Fibroblast of villous mesenchyme (primary cell): ENCODE results near the gene MED9. TPM values are rescaled to one million over a fixed set of nuclear protein-coding genes. Genes with fewer than 3 reads are reported as not detected.
"Not testable (repeated sequence)": the region's sequence is repeated elsewhere in the genome, so short reads cannot be mapped to it uniquely, and the experiment has no call there.

Source experiments
- DNase-seq: peaks from one replicate; pipeline ENCODE4 v3.0.0-alpha.2; 2010; ENCODE audit warnings: low read depth
- H3K4me3 ChIP-seq: 2 replicates; pipeline ENCODE4 v1.5.1; 2011; ENCODE audit warnings: low read depth, mild to moderate bottlenecking, low read length
- total RNA-seq: library from RNA; depleted of rRNA; stranded (reverse); fragments of >200 nt; gene quantifications from 2 replicates; pipeline ENCODE4 v1.2.3, GENCODE V29; 2012
- TF ChIP-seq, protein P1 (sequence below): IDR thresholded peaks from 2 replicates; pipeline ENCODE4 v1.5.1; 2012; ENCODE audit warnings: low read depth, mild to moderate bottlenecking, low read length; ENCODE audit not compliant: insufficient read depth

The MED9 gene
- total RNA-seq, 1 donor: 11.2 TPM

DNA sequence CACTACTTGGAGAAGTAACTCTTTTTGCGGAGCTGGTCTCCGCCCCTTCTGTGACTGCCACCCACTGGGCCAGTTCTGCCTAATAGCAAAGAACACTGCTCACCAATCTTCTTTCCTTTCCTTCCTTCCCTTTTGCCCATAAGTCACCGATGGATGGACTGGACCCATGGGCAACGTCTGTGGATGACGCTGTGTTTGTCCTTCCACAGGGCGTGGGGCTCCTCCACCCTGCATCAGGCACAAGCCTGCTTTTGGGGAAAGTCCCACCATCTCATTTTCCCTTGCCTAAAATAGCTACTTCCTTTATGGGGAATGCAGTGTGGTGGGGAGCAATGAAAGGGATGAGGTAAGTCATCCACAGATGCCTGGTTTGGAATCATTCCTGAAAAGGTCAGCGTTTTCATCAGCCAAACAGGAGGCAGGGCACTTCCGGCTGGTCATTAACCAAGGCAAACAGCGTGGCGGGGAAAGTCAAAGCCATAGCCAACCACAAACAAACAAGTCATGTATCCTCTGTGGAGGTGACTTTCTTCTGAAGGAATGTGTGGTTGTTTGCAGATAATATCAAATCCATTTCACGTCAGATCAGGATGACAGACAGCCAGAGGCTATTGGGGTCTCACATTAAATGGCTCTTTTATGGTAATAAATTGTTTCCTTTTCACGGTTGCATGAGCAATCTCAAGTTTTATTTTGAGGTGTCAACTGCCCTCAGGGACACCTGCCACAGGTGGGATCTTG is 30.7 kb upstream of the MED9 start:
- H3K4me3 ChIP-seq: no peak overlapping the region
- DNase-seq: peak; percentile 95
- TF ChIP-seq, protein P1, sequence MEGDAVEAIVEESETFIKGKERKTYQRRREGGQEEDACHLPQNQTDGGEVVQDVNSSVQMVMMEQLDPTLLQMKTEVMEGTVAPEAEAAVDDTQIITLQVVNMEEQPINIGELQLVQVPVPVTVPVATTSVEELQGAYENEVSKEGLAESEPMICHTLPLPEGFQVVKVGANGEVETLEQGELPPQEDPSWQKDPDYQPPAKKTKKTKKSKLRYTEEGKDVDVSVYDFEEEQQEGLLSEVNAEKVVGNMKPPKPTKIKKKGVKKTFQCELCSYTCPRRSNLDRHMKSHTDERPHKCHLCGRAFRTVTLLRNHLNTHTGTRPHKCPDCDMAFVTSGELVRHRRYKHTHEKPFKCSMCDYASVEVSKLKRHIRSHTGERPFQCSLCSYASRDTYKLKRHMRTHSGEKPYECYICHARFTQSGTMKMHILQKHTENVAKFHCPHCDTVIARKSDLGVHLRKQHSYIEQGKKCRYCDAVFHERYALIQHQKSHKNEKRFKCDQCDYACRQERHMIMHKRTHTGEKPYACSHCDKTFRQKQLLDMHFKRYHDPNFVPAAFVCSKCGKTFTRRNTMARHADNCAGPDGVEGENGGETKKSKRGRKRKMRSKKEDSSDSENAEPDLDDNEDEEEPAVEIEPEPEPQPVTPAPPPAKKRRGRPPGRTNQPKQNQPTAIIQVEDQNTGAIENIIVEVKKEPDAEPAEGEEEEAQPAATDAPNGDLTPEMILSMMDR: no peak

DNA sequence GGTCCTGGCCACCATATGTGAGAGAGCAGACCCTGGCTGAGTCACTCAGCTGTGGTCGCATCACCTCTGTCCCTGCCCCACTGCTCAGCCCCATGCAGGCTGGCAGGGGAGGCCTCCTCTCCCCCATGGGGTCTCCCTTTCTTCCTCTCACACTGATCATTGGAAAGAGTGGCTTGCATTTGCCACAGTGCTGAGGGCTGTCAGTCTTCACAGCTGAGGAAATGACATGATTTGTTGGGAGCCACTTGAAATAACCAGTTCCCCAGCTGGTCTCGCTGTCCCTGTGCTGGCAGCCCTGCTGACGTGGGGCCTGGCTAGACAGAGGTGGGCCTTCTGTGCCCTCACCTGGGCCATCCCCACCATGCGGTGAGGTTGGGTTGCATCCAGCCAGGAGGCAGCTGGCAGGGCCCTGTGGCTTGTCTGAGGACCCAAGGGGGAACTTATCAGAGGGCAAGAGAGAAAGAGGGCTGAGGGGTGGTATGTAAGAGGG is 30.1 kb upstream of the MED9 start:
- TF ChIP-seq, protein P1: no peak
- no peak for DNase-seq
- no peak overlapping the region for H3K4me3 ChIP-seq

DNA sequence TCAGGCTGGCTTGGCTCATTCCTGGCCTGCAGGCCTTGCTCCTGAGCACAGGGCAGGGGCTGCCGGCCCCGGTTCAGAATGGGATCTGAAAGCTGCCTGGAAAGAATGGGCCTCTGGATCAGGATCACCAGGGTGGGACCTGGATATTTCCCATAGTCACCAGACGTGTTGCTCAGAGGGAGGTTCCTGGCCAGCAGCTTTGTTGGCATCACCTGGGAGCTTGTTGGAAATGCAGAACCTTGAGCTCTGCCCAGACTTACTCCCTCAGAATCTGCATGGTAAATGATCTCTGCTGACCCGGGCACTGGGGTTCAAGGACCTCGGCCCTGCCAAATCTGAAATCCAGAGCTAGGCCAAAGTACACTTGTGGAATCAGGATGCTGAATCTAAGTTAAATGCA is 29.5 kb upstream of the MED9 start:
- TF ChIP-seq, protein P1: no peak
- no peak for DNase-seq
- no peak overlapping the region for H3K4me3 ChIP-seq

DNA sequence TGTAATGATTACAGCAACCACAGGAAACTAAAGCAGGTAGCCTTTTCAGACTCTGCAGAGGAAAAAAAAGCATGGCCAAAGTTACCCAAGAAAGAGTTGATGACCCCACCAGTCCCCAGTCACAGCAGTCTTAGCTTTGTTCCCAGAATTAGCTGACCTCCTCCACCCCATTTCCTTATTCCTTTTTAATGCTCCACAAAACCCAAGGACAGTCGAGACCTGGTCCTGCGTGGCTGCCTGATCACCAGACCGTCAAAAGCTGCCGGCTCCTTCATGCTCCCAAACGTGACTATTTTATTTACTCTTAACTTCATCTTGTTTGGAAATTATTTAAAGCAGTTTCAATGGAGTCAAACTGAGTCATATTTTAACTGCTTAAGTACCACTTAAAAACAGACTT is 28.7 kb upstream of the MED9 start:
- DNase-seq: peak; percentile 38
- TF ChIP-seq, protein P1: no peak
- no peak overlapping the region for H3K4me3 ChIP-seq

DNA sequence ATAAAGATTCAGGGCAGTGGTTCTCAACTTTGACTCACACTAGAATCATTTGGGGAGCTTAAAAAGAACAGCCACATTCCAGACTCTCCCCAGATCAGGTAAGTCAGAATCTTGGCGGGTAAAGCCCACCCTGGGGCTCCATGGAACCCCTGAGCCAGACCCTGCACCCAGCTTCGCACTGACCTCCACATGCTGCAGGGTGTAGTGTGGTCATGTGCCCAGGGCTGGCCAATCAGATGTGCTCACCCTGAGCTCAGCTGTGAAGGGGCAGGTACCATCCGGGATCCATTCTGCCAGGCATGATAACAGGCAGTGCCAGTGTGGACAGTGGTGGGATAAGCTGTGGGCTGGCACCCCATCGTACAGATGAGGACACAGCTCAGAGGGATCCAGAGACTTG is 28.1 kb upstream of the MED9 start:
- DNase-seq: no peak
- H3K4me3 ChIP-seq: no peak overlapping the region
- TF ChIP-seq, protein P1: no peak

DNA sequence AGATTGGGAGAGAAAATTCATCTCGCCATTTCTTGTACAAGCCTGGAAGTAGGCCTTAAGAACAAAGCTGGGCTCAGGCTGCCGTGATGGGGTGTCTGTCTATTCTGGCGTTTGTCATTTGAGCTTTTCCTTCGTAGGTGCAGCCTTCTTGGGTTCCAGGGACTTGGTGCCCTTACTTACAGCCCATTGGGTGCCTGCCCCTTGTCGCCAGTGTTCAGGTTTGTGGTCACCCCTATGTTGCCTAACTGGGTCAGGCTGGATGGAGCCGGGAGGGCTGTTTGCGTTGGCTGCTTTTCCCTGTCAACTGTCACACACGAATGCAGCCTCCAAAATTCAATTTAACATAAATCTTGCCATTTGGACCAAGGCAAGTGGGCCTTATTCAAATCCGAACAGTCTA is 23.7 kb upstream of the MED9 start:
- H3K4me3 ChIP-seq: no peak overlapping the region
- DNase-seq: no peak
- TF ChIP-seq, protein P1: no peak

DNA sequence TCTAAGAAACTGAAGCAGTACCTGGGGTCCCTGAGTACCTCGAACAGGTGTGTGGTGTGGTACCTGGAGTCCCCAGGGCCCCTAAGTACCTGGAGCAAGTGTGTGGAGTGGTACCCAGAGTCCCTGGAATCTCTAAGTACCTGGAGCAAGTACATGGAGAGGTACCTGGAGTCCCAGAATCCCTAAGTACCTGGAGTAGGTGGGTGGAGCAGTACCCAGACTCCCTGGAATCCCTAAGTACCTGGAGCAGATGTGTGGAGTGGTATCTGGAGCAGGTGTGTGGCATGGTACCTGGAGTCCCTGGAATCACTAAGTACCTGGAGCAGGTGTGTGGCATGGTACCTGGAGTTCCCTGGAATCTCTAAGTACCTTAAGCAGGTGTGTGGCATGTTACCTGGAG is 22.5 kb upstream of the MED9 start:
- no peak overlapping the region for H3K4me3 ChIP-seq
- DNase-seq: no peak
- TF ChIP-seq, protein P1: no peak

DNA sequence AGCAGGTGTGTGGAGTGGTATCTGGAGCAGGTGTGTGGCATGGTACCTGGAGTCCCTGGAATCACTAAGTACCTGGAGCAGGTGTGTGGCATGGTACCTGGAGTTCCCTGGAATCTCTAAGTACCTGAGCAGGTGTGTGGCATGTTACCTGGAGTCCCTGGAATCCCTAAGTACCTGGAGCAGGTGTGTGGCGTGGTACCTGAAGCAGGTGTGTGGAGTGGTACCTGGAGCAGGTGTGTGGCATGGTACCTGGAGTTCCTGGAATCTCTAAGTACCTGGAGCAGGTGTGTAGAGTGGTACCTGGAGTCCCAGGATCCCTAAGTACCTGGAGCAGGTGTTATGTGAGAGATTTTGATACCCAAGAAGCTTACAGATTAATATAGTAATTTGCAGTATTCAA is 22.1 kb upstream of the MED9 start:
- not testable (repeated sequence) for H3K4me3 ChIP-seq, DNase-seq
